SK-N-SH (cell line): ENCODE results near the gene NIP7. TPM values are rescaled to one million over a fixed set of nuclear protein-coding genes. Genes with fewer than 3 reads are reported as not detected.

Source experiments
- CTCF ChIA-PET: fragments of 300-600, 350-600 bp; formaldehyde crosslinking; extraction: SDS; loops from one replicate; lab custom pipeline; 2021; lab: Yijun Ruan, JAX
- POLR2A ChIA-PET: fragments of 350-600 bp; sonication (Branson Sonifier 250); formaldehyde crosslinking; extraction: SDS; loops from one replicate; lab custom pipeline; 2020; ENCODE audit warnings: antibody characterized with exemption, inconsistent platforms; lab: Yijun Ruan, JAX
- DNase-seq: peaks from one replicate; pipeline ENCODE4 v3.0.0; 2012
- H2AFZ ChIP-seq: fragments of 200-600 bp; sonication (generic); 2 replicates; pipeline ENCODE4 v1.8.1; 2016; ENCODE audit warnings: antibody characterized with exemption, mild to moderate bottlenecking, low read depth
- H3F3A ChIP-seq: fragments of 200-600 bp; sonication (generic); replicated peaks from 2 replicates; pipeline ENCODE3; 2016; ENCODE audit warnings: antibody characterized with exemption, mild to moderate bottlenecking; ENCODE audit not compliant: insufficient read depth
- H3K27ac ChIP-seq, 2 experiments: fragments of 200-500 bp in 1 of 2; fragments of 200-600 bp in 1 of 2; sonication (Bioruptor generic) in 1 of 2; sonication (generic), shearing (Covaris generic) in 1 of 2; 2 replicates each; pipeline versions ENCODE4 v1.5.1 to v1.6.1; 2014 to 2016; ENCODE audit warnings: low read depth in 2 of 2, inconsistent platforms in 1 of 2, low read length in 1 of 2, mild to moderate bottlenecking in 1 of 2, mixed read lengths in 1 of 2
- H3K27me3 ChIP-seq: fragments of 200-600 bp; sonication (generic), shearing (Covaris generic); 2 replicates; pipeline ENCODE4 v1.6.1; 2016; ENCODE audit warnings: mixed run types; ENCODE audit not compliant: insufficient read depth
- H3K36me3 ChIP-seq, 2 experiments: fragments of 200-500 bp in 1 of 2; fragments of 200-600 bp in 1 of 2; sonication (Bioruptor generic) in 1 of 2; sonication (generic) in 1 of 2; replicated peaks in 1 of 2; 2 replicates each; pipeline versions ENCODE3 to v1.5.1; 2014 to 2016; ENCODE audit warnings: low read length in 1 of 2, mild to moderate bottlenecking in 1 of 2; ENCODE audit not compliant: insufficient read depth in 2 of 2, control insufficient read depth in 1 of 2
- H3K4me1 ChIP-seq, 2 experiments: fragments of 200-500 bp in 1 of 2; fragments of 200-600 bp in 1 of 2; sonication (Bioruptor generic) in 1 of 2; sonication (generic), shearing (Covaris generic) in 1 of 2; 2 replicates each; pipeline versions ENCODE4 v1.5.1 to v1.6.1; 2014 to 2016; ENCODE audit warnings: low read depth in 1 of 2, low read length in 1 of 2, mixed run types in 1 of 2; ENCODE audit not compliant: insufficient read depth in 2 of 2, control insufficient read depth in 1 of 2
- H3K4me2 ChIP-seq: fragments of 200-600 bp; sonication (generic), shearing (Covaris generic); 2 replicates; pipeline ENCODE4 v1.6.1; 2017; ENCODE audit warnings: mixed run types
- H3K4me3 ChIP-seq, 2 experiments: fragments of 200-500 bp in 1 of 2; fragments of 200-600 bp in 1 of 2; sonication (Bioruptor generic) in 1 of 2; sonication (generic), shearing (Covaris generic) in 1 of 2; 2 replicates each; pipeline versions ENCODE4 v1.5.1 to v1.8.1; 2014 to 2016; ENCODE audit warnings: low read depth in 2 of 2, inconsistent platforms in 1 of 2, low read length in 1 of 2, mild to moderate bottlenecking in 1 of 2, mixed read lengths in 1 of 2, moderate library complexity in 1 of 2
- H3K79me2 ChIP-seq: fragments of 200-600 bp; sonication (generic); 2 replicates; pipeline ENCODE4 v1.8.1; 2017; ENCODE audit warnings: mild to moderate bottlenecking; ENCODE audit not compliant: insufficient read depth
- H3K9ac ChIP-seq: fragments of 200-600 bp; sonication (generic); 2 replicates; pipeline ENCODE4 v1.6.1; 2017; ENCODE audit warnings: mixed run types
- H3K9me2 ChIP-seq: fragments of 200-600 bp; sonication (generic); 2 replicates; pipeline ENCODE4 v1.6.1; 2017; ENCODE audit warnings: mixed run types
- H3K9me3 ChIP-seq: fragments of 200-600 bp; sonication (generic); 2 replicates; pipeline ENCODE4 v1.6.1; 2017; ENCODE audit warnings: mixed run types, mild to moderate bottlenecking, moderate library complexity
- H4K20me1 ChIP-seq: fragments of 200-600 bp; sonication (generic); 2 replicates; pipeline ENCODE4 v1.6.1; 2017; ENCODE audit warnings: mild to moderate bottlenecking, mixed run types; ENCODE audit not compliant: insufficient read depth
- CHD2 ChIP-seq: fragments of 150-350 bp; IDR thresholded peaks from 2 replicates; pipeline ENCODE4 v1.6.1; 2018; ENCODE audit warnings: low read length; ENCODE audit not compliant: partially characterized antibody
- EP300 ChIP-seq, 2 experiments: IDR thresholded peaks; 2 replicates each; pipeline versions ENCODE4 v1.4.0 to v1.6.1; 2012; ENCODE audit warnings: borderline replicate concordance in 1 of 2, low read depth in 1 of 2, low read length in 1 of 2
- EZH2phosphoT487 ChIP-seq: fragments of 200-600 bp; sonication (generic); IDR thresholded peaks from 2 replicates; pipeline ENCODE4 v1.6.1; 2017; ENCODE audit warnings: low read depth, mixed run types, mild to moderate bottlenecking, antibody characterized with exemption, moderate library complexity, borderline replicate concordance
- FOSL2 ChIP-seq: IDR thresholded peaks from 2 replicates; pipeline ENCODE4 v1.4.0; 2012; ENCODE audit warnings: low read depth, mild to moderate bottlenecking, moderate library complexity, borderline replicate concordance
- FOXJ3 ChIP-seq: sonication (generic); formaldehyde crosslinking; IDR thresholded peaks from 2 replicates; pipeline ENCODE4 v1.5.1; 2020; ENCODE audit warnings: mild to moderate bottlenecking, missing genetic modification reagents
- FOXM1 ChIP-seq: IDR thresholded peaks from 2 replicates; pipeline ENCODE4 v1.4.0; 2012; ENCODE audit warnings: low read depth, mild to moderate bottlenecking
- GABPA ChIP-seq: IDR thresholded peaks from 2 replicates; pipeline ENCODE4 v1.4.0; 2012; ENCODE audit warnings: low read depth, mild to moderate bottlenecking
- IRF3 ChIP-seq: fragments of 150-350 bp; IDR thresholded peaks from 2 replicates; pipeline ENCODE4 v1.6.1; 2016; ENCODE audit warnings: mild to moderate bottlenecking, low read depth, low read length
- JUND ChIP-seq: IDR thresholded peaks from 2 replicates; pipeline ENCODE4 v1.4.0; 2012
- MAX ChIP-seq: IDR thresholded peaks from 2 replicates; pipeline ENCODE4 v1.4.0; 2012; ENCODE audit warnings: low read depth
- MEF2A ChIP-seq: IDR thresholded peaks from 2 replicates; pipeline ENCODE4 v1.4.0; 2012; ENCODE audit warnings: low read depth, borderline replicate concordance
- POLR2AphosphoS5 ChIP-seq: IDR thresholded peaks from 2 replicates; pipeline ENCODE4 v1.6.1; 2012; ENCODE audit warnings: low read depth, low read length
- RAD21 ChIP-seq: IDR thresholded peaks from 2 replicates; pipeline ENCODE4 v1.6.1; 2012; ENCODE audit warnings: mild to moderate bottlenecking, low read length
- RFX5 ChIP-seq: IDR thresholded peaks from 2 replicates; pipeline ENCODE4 v1.6.1; 2012; ENCODE audit warnings: mild to moderate bottlenecking, improper control_type of control experiment, low read length
- RXRA ChIP-seq: IDR thresholded peaks from 2 replicates; pipeline ENCODE4 v1.4.0; 2012; ENCODE audit warnings: low read depth, mild to moderate bottlenecking, borderline replicate concordance
- USF1 ChIP-seq: IDR thresholded peaks from 2 replicates; pipeline ENCODE4 v1.4.0; 2012; ENCODE audit warnings: low read depth, borderline replicate concordance
- YY1 ChIP-seq: IDR thresholded peaks from 2 replicates; pipeline ENCODE4 v1.4.0; 2012; ENCODE audit warnings: low read depth, mild to moderate bottlenecking
- WGBS: methylation state at CpG from one replicate; pipeline ENCODE4 v1.1.6; 2017; ENCODE audit warnings: low lambda C conversion rate; 5-methylcytosine and 5-hydroxymethylcytosine counted together
- polyA plus RNA-seq, 3 experiments: library from polyadenylated mRNA; depleted of rRNA; stranded (reverse); fragments of >200 nt; gene quantifications; 2 replicates each; pipeline ENCODE4 v1.2.3, GENCODE V29; 2012
- TF ChIP-seq, protein P1 (sequence below): fragments of 200-600 bp; sonication (generic); IDR thresholded peaks from 2 replicates; pipeline ENCODE4 v1.6.1; 2017; ENCODE audit warnings: antibody characterized with exemption, mild to moderate bottlenecking, moderate library complexity

The NIP7 gene
- polyA plus RNA-seq, 1 of the 3 experiments (the other 2 are of a cell fraction): 19.0 TPM

DNA sequence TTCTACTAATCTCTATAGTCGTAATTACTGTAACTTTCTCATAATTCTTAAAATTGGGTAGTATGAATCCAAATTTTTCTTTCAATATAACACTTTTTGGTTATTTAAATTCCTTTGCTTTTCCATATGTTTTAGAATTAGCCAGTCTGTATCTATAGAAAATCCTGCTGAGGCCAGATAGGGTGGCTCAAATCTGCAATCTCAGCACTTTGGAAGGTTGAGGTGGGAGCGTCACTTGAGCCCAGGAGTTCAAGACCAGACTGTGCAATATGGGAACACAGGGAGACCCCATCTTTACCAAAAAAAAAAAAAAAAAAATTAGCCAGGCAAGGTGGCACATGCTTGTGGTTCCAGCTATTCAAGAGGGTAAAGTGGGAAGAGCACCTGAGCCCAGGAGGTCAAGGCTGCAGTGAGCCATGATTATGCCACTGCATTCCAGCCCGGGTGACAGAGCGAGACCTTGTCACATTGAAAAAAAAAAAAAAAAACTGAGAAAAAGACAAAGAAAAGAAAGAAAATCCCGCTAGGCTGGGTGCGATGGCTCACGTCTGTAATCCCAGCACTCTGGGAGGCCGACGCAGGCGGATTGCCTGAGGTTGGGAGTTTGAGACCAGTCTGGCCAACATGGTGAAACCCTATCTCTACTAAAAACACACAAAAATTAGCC is 37.0 kb downstream of the NIP7 start:
- ChIA-PET CTCF (interaction anchor here (0.9 to 1.2 kb wide), 2 partner anchors 18 to 37 kb away, joined by 3 read pairs; partner anchors contain the start of gene NIP7), POLR2A (no interaction called here)
- Histone ChIP-seq H3F3A (peaks cover 20% of the 10 kb centered on the region), H3K9ac (no peak overlapping the region), H3K4me3 (no peak overlapping the region), H3K4me1 (no peaks in the 10 kb centered on the region), H3K9me2 (no peaks in the 10 kb centered on the region), H3K36me3 (peaks cover 32 to 58% of the 10 kb centered on the region in 2 experiments), H3K27ac (no peak overlapping the region), H2AFZ (no peak overlapping the region), H3K79me2 (peaks cover 52% of the 10 kb centered on the region; the same call in 1 of the 2 replicates), H4K20me1 (no peaks in the 10 kb centered on the region), H3K9me3 (no peaks in the 10 kb centered on the region), H3K27me3 (no peaks in the 10 kb centered on the region), H3K4me2 (no peak overlapping the region)
- 98% methylated on average over 10 of the region's 10 CpGs for WGBS
- TF ChIP-seq RAD21 (no peak), RXRA (no peak), MAX (no peak), FOXJ3 (CRISPR knock-in tag) (no peak), FOXM1 (no peak), CHD2 (no peak), MEF2A (no peak), GABPA (no peak), YY1 (no peak), USF1 (no peak), EZH2phosphoT487 (no peak)
- no peak for DNase-seq

- H3K79me2 ChIP-seq: peaks cover 54% of the 10 kb centered on the region; the same call in 1 of the 2 replicates
- H3K36me3 ChIP-seq: peaks cover 36 to 65% of the 10 kb centered on the region in 2 experiments
- ChIA-PET POLR2A (no interaction called here), CTCF (no interaction called here)
- peaks cover 31% of the 10 kb centered on the region for H3F3A ChIP-seq
- no peaks in the 10 kb centered on the region for H3K9me2 ChIP-seq
- H3K4me1 ChIP-seq: no peaks in the 10 kb centered on the region
- H2AFZ ChIP-seq: no peak overlapping the region
- no peaks in the 10 kb centered on the region for H3K27me3 ChIP-seq
- no peaks in the 10 kb centered on the region for H3K9me3 ChIP-seq
- no peak overlapping the region for H3K4me2 ChIP-seq
- H3K4me3 ChIP-seq: no peak overlapping the region
- WGBS: 78% methylated on average over 1 of the region's 1 CpG
- DNase-seq: no peak
- H3K9ac ChIP-seq: no peak overlapping the region
- H4K20me1 ChIP-seq: no peaks in the 10 kb centered on the region
- peak overlapping the region in 1 of 2 experiments; percentile 52; a peak in 1 of 4 replicates for H3K27ac ChIP-seq
- TF ChIP-seq USF1 (no peak), RAD21 (no peak), CHD2 (no peak), RFX5 (no peak), FOSL2 (no peak), EP300 (IDR thresholded peaks at IDR 0.05; ENCODE audit: borderline replicate concordance in 1 of 2, low read depth in 1 of 2, low read length in 1 of 2) (no peak), YY1 (no peak), IRF3 (no peak), JUND (no peak), POLR2AphosphoS5 (no peak), FOXJ3 (CRISPR knock-in tag) (no peak)
- TF ChIP-seq, protein P1, sequence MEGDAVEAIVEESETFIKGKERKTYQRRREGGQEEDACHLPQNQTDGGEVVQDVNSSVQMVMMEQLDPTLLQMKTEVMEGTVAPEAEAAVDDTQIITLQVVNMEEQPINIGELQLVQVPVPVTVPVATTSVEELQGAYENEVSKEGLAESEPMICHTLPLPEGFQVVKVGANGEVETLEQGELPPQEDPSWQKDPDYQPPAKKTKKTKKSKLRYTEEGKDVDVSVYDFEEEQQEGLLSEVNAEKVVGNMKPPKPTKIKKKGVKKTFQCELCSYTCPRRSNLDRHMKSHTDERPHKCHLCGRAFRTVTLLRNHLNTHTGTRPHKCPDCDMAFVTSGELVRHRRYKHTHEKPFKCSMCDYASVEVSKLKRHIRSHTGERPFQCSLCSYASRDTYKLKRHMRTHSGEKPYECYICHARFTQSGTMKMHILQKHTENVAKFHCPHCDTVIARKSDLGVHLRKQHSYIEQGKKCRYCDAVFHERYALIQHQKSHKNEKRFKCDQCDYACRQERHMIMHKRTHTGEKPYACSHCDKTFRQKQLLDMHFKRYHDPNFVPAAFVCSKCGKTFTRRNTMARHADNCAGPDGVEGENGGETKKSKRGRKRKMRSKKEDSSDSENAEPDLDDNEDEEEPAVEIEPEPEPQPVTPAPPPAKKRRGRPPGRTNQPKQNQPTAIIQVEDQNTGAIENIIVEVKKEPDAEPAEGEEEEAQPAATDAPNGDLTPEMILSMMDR: no peak
These were observed 38.5 kb downstream of the NIP7 start for GRCh38 chr16:69378036-69378435.
